Suprapubic skin (tissue), 4 donors: ENCODE measurements around the gene SPTBN5. TPM values are rescaled to one million over a fixed set of nuclear protein-coding genes. Genes with fewer than 3 reads are reported as not detected.

Experiments
- DNase-seq, 2 donors: peaks; one replicate each; pipeline ENCODE4 v3.0.0-alpha.2; 2019; ENCODE audit warnings: low spot score in 2 of 2
- H3K27ac ChIP-seq: fragments of 200-600 bp; sonication (generic); one replicate; pipeline ENCODE4 v1.5.1; 2019
- H3K27me3 ChIP-seq: fragments of 200-600 bp; sonication (generic); one replicate; pipeline ENCODE4 v1.5.1; 2019
- H3K36me3 ChIP-seq: fragments of 200-600 bp; sonication (generic); one replicate; pipeline ENCODE4 v1.5.1; 2019
- H3K4me1 ChIP-seq: fragments of 200-600 bp; sonication (generic); one replicate; pipeline ENCODE4 v1.5.1; 2019
- H3K4me3 ChIP-seq: fragments of 200-600 bp; sonication (generic); one replicate; pipeline ENCODE4 v1.5.1; 2019; ENCODE audit warnings: mild to moderate bottlenecking
- H3K9me3 ChIP-seq: fragments of 200-600 bp; sonication (generic); one replicate; pipeline ENCODE4 v1.5.1; 2019
- EP300 ChIP-seq: sonication (generic); formaldehyde crosslinking; IDR thresholded peaks from one replicate; pipeline ENCODE4 v1.6.1; 2017; ENCODE audit warnings: antibody characterized with exemption
- POLR2A ChIP-seq, 2 donors: fragments of 450-650 bp; IDR thresholded peaks; one replicate each; pipeline ENCODE4 v1.6.1; 2017; ENCODE audit warnings: antibody characterized with exemption in 2 of 2, mild to moderate bottlenecking in 2 of 2, moderate library complexity in 2 of 2
- POLR2AphosphoS5 ChIP-seq, 3 donors: sonication (generic); formaldehyde crosslinking; IDR thresholded peaks; one replicate each; pipeline ENCODE4 v1.6.1; 2017; ENCODE audit warnings: antibody characterized with exemption in 3 of 3
- WGBS: methylation state at CpG from one replicate; pipeline ENCODE4 v1.1.5; 2018; 5-methylcytosine and 5-hydroxymethylcytosine counted together
- total RNA-seq, 4 donors: library from RNA; depleted of rRNA; stranded (reverse); fragments of >200 nt; gene quantifications; one replicate each; pipeline ENCODE4 v1.1.0, GENCODE V29; 2016
- TF ChIP-seq, protein P1 (sequence below), 2 donors: fragments of 200-600 bp in 1 of 2; fragments of 450-650 bp in 1 of 2; sonication (generic) in 1 of 2; IDR thresholded peaks; one replicate each; pipeline ENCODE4 v1.5.1; 2016 to 2019; ENCODE audit warnings: antibody characterized with exemption in 2 of 2, mild to moderate bottlenecking in 1 of 2, moderate library complexity in 1 of 2

Gene SPTBN5
- total RNA-seq, 4 donors from 2014 or later, result 1.3 to 3.4 (median 2.8) TPM

DNA sequence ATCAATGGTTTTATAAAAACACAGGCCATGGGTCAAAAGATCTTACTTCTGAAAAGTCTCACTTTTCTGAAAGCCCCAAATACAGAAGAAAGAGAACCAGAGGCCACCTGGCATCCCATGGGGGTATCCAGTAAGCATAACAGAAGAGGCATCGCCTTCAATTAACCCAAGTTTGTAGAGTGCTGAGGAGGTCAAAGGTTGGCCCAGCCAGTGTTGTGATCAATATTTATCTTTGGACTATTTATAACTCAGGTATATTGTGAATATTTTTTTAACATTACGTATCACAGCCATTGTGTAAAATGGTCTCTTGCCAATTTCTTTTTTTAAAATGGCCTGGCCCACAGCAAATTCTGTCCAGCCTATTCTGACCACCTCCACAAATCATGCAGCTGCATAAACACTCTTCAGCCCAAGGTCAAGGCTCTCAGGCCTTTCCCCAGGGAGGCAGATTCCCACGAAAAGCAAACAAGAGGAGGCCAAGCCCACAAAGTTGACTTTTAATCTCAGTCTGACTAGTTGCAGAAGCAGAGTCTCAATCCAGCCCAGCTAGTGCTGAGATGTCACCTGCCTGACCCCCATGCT is 26.2 kb upstream of the SPTBN5 start:
- H3K36me3 ChIP-seq, result peaks cover 19% of the 10 kb centered on the region
- no peak for DNase-seq
- no peak overlapping the region for H3K27ac ChIP-seq
- 85% methylated on average over 3 of the region's 3 CpGs for WGBS
- H3K27me3 ChIP-seq, result no peaks in the 10 kb centered on the region
- H3K9me3 ChIP-seq, result no peaks in the 10 kb centered on the region
- H3K4me3 ChIP-seq, result no peak overlapping the region
- TF ChIP-seq, protein P1, sequence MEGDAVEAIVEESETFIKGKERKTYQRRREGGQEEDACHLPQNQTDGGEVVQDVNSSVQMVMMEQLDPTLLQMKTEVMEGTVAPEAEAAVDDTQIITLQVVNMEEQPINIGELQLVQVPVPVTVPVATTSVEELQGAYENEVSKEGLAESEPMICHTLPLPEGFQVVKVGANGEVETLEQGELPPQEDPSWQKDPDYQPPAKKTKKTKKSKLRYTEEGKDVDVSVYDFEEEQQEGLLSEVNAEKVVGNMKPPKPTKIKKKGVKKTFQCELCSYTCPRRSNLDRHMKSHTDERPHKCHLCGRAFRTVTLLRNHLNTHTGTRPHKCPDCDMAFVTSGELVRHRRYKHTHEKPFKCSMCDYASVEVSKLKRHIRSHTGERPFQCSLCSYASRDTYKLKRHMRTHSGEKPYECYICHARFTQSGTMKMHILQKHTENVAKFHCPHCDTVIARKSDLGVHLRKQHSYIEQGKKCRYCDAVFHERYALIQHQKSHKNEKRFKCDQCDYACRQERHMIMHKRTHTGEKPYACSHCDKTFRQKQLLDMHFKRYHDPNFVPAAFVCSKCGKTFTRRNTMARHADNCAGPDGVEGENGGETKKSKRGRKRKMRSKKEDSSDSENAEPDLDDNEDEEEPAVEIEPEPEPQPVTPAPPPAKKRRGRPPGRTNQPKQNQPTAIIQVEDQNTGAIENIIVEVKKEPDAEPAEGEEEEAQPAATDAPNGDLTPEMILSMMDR (IDR thresholded peaks at IDR 0.05), result no peak
- TF ChIP-seq EP300 (no peak), POLR2A (IDR thresholded peaks at IDR 0.05) (no peak), POLR2AphosphoS5 (IDR thresholded peaks at IDR 0.05) (no peak)
- H3K4me1 ChIP-seq, result peaks cover 41% of the 10 kb centered on the region

DNA sequence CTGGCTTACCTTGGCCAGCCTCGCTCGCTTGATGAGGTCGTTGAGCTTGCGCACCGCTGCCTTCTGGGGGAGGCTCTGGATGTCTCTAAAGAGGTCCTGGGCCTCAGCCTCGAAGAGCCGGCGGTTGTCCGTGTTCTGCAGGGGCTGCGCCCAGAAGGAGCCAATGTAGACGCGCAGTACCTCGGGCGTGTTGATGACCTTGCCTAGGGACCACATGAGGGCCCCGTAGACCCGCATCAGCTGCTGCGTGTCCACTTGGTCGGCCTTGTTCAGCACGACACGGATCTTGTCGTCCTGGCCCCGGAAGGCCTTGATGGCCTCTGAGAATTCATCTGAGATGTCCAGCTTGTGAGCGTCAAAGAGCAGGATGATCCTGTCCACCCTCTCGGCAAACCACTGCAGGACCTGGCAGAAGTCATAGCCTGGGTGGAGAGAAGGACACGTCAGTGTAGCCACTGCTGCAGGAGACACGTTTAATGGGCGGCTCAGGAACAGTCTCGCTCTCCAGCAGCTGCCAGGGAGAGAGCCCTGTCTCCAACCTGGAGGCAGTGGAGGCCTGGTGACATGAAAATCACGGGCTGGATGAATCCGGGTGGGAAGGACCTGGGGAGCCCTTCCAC is 25.5 kb upstream of the SPTBN5 start:
- H3K4me1 ChIP-seq, result peaks cover 41% of the 10 kb centered on the region

DNA sequence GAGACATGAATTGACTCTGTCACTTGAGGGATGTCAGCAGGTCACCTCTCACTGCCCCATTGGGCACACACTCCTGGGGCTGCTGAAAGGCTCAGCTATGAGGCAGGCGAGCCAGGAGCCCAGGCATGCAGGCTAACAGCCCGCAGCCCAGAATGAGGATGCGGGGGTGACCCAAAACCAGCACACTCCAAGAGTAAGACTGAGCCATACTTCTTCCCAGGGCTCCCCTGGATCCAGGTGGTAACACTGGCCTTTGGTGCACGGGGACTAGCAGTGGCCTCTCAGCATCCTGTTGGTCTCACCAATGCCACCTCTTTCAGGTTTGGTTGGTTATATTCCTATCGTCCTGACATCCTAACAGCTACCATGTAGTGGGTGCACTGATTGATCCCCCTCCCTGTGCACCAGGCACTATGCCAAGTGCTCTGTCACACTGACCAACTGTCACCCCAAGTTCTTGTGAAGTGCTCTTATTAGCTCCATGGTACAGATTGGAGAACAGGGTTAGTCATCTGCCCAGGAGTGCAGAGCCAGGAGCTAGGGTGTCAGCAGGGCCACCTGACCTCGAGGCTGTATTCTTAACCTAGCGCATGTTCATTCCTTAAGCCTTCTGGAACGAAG is 24.8 kb upstream of the SPTBN5 start:
- Histone ChIP-seq H3K27ac (no peak overlapping the region), H3K4me1 (peaks cover 41% of the 10 kb centered on the region)
- TF ChIP-seq POLR2AphosphoS5 (IDR thresholded peaks at IDR 0.05) (no peak), EP300 (no peak), POLR2A (IDR thresholded peaks at IDR 0.05) (no peak)
- TF ChIP-seq, protein P1 (IDR thresholded peaks at IDR 0.05), result no peak

More for the DNA sequence above, 25.5 kb upstream of the SPTBN5 start:
- H3K9me3 ChIP-seq, result no peaks in the 10 kb centered on the region
- peaks cover 16% of the 10 kb centered on the region for H3K36me3 ChIP-seq
- H3K4me3 ChIP-seq, result no peak overlapping the region
- TF ChIP-seq POLR2AphosphoS5 (IDR thresholded peaks at IDR 0.05) (no peak), EP300 (no peak), POLR2A (IDR thresholded peaks at IDR 0.05) (no peak)
- TF ChIP-seq, protein P1 (IDR thresholded peaks at IDR 0.05), result no peak
- no peak overlapping the region for H3K27ac ChIP-seq
- H3K27me3 ChIP-seq, result no peaks in the 10 kb centered on the region
- DNase-seq, result peak in 1 of 2 donors; percentile 63
- 87% methylated on average over 25 of the region's 30 CpGs for WGBS

DNA sequence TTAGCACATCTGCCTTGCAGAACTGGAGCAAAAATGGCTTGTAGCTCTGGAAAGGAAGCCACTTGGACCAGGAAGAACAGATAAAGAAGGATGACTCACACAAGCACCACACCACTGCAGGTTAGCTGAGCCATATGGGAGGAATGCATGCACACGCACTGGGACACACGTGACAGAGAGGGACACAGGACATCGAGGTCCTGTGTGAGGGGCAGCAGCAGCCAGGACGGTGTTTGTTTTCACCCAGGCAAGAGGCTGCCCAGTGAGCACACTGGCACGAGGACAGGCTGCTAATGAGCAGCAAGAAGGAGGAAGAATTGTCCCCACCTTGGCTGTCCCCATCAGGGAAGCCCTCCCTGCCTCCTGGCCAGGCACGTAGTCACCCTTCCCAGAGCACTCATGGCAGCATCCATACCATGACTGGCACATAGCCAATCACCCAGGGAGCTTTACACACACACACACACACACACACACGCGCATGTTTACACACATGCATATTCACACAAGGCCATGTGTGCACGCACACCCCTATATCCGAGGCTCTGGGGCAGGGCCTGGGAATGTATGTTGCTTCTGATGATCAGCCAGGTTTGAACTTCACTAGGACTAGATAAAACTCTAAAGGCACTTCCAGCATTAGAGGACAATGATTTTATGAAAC is 24.0 kb upstream of the SPTBN5 start:
- H3K27ac ChIP-seq, result peak overlapping the region; percentile 52
- peaks cover 17% of the 10 kb centered on the region for H3K36me3 ChIP-seq
- 58% methylated on average over 9 of the region's 10 CpGs for WGBS
- no peaks in the 10 kb centered on the region for H3K27me3 ChIP-seq
- H3K9me3 ChIP-seq, result no peaks in the 10 kb centered on the region
- no peak for DNase-seq
- H3K4me1 ChIP-seq, result peaks cover 42% of the 10 kb centered on the region
- H3K4me3 ChIP-seq, result no peak overlapping the region
- TF ChIP-seq, protein P1 (IDR thresholded peaks at IDR 0.05), result no peak

More for the DNA sequence above, 24.8 kb upstream of the SPTBN5 start:
- H3K9me3 ChIP-seq, result no peaks in the 10 kb centered on the region
- no peak overlapping the region for H3K4me3 ChIP-seq
- WGBS, result 92% methylated on average over 8 of the region's 8 CpGs
- no peaks in the 10 kb centered on the region for H3K27me3 ChIP-seq
- H3K36me3 ChIP-seq, result peaks cover 17% of the 10 kb centered on the region
- DNase-seq, result no peak
